Fibroblast of the aortic adventitia (primary cell): ENCODE measurements around the gene LRBA. TPM values are rescaled to one million over a fixed set of nuclear protein-coding genes. Genes with fewer than 3 reads are reported as not detected.

Source experiments
- DNase-seq: peaks from one replicate; pipeline ENCODE4 v3.0.0-alpha.2; 2010; ENCODE audit warnings: low read depth
- H3K4me3 ChIP-seq: 2 replicates; pipeline ENCODE4 v1.5.1; 2011; ENCODE audit warnings: low read depth, mild to moderate bottlenecking, control low read depth, low read length, moderate library complexity
- total RNA-seq: library from RNA; depleted of rRNA; stranded (reverse); fragments of >200 nt; gene quantifications from 2 replicates; pipeline ENCODE4 v1.2.3, GENCODE V29; 2012; ENCODE audit warnings: low replicate concordance
- TF ChIP-seq, protein P1 (sequence below): IDR thresholded peaks from 2 replicates; pipeline ENCODE4 v1.5.1; 2011; ENCODE audit warnings: mild to moderate bottlenecking, low read length, control low read depth, inconsistent platforms; ENCODE audit not compliant: insufficient read depth

LRBA gene
- total RNA-seq, 1 donor = 45.8 TPM

DNA sequence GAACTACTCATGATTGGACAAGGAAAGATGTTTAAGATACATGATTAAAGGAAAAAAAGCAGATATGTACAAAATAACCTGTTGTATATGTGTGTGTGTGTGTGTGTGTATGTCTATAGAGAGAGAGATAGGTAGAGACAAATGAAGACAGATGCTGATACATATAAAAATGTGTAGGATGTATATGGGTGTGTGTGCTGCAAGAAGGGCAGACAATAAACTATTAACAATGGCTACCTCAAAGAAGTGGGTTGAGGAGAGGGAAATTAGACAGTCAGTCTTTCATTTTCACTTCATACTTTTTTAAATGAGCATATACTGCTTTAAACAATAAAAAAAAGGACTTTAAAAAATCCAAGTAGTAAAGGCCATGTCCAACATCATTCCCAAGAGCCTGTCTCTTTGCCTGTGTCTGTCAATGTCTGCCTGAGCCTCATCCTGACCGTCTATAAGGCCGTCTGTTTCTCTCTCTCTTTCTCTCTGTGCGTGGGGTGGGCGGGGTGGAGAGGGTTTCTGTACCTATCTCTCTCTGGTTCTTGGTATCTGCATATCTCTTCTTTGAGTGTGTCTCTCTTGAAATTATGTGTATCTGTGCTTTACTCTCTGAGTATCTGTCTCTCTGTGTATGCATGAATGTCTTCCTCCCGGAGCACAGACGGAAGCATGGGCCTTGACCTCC lies 62.8 kb downstream of the LRBA start:
- H3K4me3 ChIP-seq = no peak overlapping the region
- DNase-seq = no peak
- TF ChIP-seq, protein P1, sequence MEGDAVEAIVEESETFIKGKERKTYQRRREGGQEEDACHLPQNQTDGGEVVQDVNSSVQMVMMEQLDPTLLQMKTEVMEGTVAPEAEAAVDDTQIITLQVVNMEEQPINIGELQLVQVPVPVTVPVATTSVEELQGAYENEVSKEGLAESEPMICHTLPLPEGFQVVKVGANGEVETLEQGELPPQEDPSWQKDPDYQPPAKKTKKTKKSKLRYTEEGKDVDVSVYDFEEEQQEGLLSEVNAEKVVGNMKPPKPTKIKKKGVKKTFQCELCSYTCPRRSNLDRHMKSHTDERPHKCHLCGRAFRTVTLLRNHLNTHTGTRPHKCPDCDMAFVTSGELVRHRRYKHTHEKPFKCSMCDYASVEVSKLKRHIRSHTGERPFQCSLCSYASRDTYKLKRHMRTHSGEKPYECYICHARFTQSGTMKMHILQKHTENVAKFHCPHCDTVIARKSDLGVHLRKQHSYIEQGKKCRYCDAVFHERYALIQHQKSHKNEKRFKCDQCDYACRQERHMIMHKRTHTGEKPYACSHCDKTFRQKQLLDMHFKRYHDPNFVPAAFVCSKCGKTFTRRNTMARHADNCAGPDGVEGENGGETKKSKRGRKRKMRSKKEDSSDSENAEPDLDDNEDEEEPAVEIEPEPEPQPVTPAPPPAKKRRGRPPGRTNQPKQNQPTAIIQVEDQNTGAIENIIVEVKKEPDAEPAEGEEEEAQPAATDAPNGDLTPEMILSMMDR = no peak

DNA sequence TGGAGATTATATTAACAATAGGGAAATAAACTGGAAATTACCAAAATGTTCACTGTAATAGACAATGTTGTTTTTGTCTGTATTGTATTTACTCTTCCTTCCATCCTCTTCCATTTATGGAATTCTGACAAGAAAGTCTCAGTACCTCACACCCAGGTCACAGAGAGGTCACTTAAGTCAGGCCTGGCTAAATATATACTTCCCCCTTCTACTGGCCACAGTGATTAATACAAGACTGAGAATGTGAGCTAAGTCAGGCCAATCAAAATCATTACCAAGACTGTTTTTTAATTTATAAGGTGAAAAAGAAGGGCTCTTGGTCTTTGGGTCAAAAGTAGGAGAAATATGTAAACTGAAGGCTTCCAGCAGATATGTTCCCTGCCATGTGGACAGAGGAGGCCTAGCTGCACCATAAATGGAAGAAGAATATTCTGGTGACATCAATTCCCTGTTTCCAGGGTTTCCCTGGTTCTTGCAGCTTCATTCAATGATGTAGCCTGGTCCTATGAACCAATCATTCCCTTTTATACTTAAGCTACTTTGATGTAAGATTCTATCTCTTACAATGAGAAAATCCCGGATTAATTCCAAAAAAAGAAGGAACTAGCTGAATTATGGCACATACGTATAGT lies 64.3 kb downstream of the LRBA start:
- TF ChIP-seq, protein P1 = no peak
- DNase-seq = no peak
- no peak overlapping the region for H3K4me3 ChIP-seq

DNA sequence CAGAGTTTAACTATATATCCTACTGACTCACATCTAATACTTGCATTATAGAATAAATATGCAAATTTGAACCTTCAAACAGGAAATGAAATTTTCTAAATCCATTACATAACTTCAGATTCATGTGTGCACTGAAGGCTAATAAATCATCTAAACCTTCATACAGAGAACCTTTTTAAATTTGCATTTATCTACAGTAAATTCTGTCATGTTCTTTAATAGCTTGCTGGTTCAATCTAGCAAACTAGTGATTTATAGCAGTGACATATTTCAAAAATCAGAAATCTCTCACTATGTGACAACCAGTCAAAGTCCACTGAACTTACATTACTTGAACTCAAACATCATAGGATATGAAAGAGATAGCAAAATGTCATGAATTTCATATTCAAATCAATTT lies 65.1 kb downstream of the LRBA start:
- TF ChIP-seq, protein P1 = no peak
- no peak overlapping the region for H3K4me3 ChIP-seq
- DNase-seq = no peak

DNA sequence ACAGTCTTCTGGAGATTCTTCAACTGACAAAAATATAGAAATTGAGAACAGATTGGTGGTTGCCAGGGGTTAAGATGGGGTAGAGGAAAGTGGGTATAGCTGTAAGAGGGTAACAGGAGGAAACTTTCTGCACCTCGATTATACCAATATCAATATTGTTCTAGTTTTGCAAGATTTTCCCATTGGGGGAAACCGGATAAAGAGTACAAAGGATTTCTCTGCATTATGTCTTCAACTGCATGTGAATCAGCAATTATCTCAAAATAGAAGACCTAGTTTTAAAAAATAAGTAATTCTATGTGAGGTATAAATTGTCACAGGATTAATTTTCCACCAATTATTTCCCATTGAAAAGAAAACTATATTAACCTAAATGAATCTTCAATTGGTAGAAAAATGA lies 65.7 kb downstream of the LRBA start:
- H3K4me3 ChIP-seq = no peak overlapping the region
- no peak for DNase-seq
- TF ChIP-seq, protein P1 = no peak

DNA sequence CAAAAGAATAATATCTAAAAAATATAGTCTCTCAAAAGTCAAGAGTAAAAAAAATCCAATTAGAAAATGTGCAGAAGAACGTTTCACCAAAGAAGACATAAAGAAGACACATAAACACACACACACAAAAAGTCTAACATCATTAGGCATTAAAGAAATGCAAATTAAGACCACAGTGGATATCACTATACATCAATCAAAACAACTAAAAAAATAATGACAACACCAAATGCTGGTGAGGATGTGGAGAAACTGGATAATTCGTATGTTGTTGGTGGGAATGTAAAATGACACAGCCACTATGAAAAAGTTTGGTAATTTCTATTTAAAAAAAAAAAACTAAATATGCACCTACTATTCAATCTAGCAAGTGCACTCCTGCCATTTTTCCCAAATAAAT lies 66.4 kb downstream of the LRBA start:
- no peak for DNase-seq
- H3K4me3 ChIP-seq = no peak overlapping the region
- TF ChIP-seq, protein P1 = no peak

DNA sequence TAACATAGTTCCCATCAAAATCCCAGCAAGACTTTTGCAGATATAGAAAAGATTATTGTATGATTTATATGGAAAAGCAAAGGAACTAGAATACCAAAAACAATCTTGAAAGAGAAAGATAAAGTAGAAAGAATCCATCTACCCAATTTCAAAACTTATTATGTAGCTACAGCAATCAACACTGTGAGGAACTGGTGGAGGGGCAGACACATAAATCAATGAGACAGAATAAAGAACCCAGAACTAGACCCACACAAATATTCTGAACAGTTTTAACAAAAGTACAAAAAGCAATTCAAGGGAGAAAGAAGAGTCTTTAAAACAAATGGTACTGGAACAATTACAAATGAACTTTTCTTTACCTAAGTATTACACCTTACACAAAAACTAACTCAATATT lies 67.0 kb downstream of the LRBA start:
- no peak overlapping the region for H3K4me3 ChIP-seq
- TF ChIP-seq, protein P1 = no peak
- DNase-seq = no peak

DNA sequence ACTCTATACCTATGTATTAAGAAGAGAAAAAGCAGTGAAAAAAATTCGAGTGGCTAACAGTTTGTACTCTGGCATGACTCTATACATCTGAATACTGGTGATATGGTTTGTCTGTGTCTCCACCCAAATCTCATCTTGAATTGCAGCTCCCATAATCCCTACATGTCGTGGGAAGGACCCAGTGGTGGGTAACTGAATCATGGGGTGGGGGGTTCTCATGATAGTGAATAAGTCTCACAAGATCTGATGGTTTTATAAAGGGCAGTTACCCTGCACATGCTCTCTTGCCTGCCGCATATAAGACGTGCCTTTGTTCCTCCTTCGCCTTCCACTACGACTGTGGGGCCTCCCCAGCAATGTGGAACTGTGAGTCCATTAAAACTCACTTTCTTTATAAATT lies 70.4 kb downstream of the LRBA start:
- no peak overlapping the region for H3K4me3 ChIP-seq
- TF ChIP-seq, protein P1 = no peak
- no peak for DNase-seq
